RCC 7860 (cell line): Measurements from ENCODE around the gene MAVS.
"Not testable (repeated sequence)": the region's sequence is repeated elsewhere in the genome, so short reads cannot be mapped to it uniquely, and the experiment has no call there.

ENCODE experiments used
- DNase-seq: peaks from one replicate; pipeline ENCODE4 v3.0.0-alpha.2; 2015; ENCODE audit warnings: low spot score
- FAIRE-seq: peaks from 2 replicates; lab custom pipeline; 2012; peaks lifted over from hg19 to GRCh38; lab: Jason Lieb, UNC

Gene MAVS

DNA sequence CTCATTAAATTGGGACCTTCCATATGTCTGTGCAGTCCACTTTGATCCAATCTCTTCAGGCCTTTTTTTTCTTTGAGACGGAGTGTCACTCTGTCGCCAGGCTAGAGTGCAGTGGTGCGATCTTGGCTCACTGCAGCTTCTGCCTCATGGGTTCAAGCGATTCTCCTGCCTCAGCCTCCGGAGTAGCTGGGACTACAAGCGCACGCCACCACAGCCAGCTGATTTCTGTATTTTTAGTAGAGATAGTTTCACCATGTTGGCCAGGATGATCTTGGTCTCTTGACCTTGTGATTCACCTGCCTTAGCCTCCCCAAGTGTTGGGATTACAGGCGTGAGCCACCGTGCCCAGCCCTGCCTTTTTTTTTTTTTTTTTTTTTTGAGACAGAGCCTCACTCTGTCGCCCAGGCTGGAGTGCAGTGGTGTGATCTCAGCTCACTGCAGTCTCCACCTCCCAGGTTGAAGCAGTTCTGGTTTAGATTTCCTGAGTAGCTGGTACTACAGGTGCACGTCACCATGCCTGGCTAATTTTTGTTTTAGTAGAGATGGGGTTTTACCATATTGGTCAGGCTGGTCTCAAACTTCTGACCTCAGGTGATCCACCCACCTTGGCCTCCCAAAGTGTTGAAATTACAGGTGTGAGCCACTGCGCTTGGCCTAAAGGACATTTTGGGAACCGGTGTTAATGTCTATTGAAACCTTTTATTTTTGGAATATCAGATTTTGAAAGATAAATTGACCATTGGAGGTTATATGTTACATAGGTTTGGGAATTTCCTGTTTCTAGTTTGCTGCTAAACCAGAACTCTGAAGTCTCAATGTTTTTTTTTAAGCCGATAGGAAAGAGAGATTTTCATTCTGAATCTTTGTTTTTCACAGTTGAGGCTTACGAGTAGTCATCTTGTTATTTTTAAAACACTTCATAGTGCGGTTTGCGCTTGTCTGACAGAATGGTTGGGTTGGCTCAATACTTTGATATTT is 60.4 kb downstream of the MAVS start:
- not testable (repeated sequence) for FAIRE-seq, DNase-seq

GRCh38 chr20:3908667-3909066 is 62.0 kb downstream of the MAVS start:
- DNase-seq, result no peak
- FAIRE-seq, result no peak

DNA sequence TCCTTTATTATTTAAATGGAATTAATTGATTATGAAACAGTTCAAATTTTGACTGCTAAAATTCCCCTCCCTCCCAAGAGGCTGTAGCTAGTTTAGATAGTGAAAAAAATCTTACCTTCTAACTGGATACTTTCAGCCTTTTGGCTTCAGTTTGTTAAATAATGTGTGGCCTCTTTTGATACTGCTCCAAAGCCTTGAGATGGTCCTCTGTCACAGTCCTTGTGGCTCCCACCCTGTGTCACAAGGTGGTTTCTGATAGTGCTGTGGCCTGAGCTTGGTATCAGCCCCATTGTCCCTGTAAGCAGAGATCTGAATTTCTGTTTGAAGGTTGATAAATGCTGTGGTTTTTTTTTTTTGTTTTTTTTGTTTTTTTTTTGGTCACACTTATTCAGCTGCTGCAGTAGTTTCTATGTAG is 63.3 kb downstream of the MAVS start:
- DNase-seq (no peak), FAIRE-seq (no peak)

- FAIRE-seq (no peak), DNase-seq (no peak)
These were observed 64.2 kb downstream of the MAVS start for GRCh38 chr20:3910853-3911252.

DNA sequence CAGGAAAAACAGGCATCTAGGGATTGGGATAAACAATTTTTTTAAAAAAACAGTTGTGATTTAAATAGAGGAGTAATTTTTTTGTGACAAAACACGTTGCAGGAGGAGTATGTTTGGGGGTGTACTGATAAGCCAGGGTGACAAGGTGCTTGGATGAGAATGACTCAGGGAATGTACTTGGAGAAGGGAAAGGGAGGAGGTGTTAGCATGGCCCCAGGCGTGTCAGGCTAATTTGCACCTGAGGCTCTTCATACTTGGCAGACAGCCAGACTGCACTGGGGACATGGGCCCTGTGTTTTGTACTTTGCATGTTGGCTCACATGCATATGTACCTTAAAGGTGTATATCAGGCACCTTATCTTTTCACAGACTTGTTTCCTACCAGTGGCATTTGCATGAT is 65.3 kb downstream of the MAVS start:
- FAIRE-seq (no peak), DNase-seq (no peak)

GRCh38 chr20:3914446-3914845 is 67.8 kb downstream of the MAVS start:
- no peak for FAIRE-seq

DNA sequence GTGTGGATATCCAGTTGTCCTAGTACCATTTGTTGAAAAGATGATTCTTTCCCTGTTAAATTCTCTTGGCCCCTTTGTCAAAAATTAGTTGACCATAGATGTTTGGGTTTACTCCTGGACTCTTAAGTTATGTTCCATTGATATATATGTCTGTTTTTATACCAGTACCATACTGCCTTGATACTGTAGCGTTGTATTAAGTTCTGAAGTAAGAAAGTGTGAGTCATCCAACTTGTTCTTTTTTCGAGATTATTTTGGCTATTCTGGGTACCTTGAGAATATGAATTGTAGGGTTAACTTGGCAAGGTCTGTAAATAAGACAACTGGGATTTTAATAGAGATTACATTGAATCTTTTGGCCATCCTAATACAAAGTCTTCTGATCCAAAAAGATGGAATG is 69.1 kb downstream of the MAVS start:
- no peak for DNase-seq
- no peak for FAIRE-seq

More at GRCh38 chr20:3914446-3914845, 67.8 kb downstream of the MAVS start:
- DNase-seq, result no peak

DNA sequence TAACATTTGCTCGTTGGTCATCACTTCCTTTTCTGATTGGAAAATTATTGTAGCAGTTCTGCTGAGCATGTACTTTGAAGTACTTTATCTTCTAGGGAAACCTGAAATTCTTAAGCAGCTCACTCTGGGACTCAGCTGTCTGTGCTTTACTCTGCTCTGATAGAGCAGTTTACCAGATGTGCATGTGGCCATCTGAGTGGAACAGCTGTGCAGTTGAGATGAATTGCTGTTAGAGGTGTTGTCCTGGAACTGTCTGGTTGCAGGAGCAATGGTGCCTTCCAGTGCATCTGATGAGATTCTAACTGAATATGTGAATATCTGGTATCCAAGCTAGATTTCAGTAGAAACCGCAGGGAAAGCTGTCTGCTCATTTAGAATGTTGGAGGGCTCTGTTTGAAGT is 69.7 kb downstream of the MAVS start:
- FAIRE-seq, result no peak
- no peak for DNase-seq

- DNase-seq, result no peak
- FAIRE-seq, result no peak
These were observed 72.7 kb downstream of the MAVS start for GRCh38 chr20:3919352-3919751.

DNA sequence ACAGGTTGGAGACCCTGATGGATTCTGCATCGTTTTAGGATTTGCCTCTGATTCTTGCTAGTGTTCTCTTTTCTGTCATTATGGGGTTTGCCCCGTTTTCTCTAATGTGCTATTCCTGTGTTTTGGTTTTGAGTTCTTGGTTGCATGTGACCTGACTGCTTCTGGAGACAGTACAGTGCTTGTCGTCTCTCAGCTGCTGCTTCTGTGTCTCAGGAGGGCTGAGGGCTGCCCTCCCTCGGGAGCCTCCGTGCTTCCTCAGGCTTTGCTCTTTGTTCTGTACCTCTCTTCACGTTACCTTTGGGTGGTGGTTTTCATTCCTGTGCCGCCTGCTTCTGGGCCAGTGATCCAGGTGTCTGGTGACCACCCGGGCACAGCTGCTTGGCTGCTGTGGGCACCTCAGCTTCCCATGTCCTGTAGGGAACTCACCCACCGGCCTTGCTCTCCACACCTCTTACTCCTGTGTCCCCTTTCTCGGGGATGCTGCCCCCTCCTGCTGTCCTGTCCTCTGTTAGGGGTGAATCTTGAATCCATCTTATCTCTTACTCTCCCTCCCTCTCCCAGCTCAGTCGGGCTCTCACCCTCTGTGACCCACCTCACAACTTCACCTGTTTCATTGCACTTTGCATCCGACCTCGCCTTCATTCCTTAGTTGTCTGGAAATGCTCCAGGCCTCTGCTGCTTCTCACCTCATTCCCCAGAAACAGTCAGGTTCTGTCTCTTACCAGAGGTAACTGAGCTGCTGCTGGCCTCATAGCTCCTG is 75.8 kb downstream of the MAVS start:
- DNase-seq (no peak), FAIRE-seq (no peak)

GRCh38 chr20:3922983-3923339 is 76.3 kb downstream of the MAVS start:
- FAIRE-seq (no peak), DNase-seq (no peak)

DNA sequence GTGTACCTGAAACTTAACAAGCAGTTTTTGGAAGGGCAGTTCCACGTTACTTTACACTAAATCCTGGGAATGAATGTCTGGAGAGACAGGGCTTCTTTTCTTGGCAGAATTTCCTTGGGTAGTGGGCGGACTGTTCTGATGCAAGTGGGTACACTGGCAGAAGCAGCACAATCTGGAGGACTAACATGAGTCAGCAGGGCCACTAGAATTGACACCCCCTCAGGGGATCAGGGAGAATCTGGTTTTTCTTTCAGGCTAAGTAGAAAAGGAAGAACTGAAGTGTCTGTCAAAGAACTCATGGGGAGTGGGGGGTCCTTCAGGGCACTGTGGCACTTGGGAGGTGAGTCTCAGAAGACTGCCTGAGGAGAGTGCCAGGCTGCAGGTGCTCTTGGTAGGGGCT is 77.2 kb downstream of the MAVS start:
- DNase-seq (no peak), FAIRE-seq (no peak)

DNA sequence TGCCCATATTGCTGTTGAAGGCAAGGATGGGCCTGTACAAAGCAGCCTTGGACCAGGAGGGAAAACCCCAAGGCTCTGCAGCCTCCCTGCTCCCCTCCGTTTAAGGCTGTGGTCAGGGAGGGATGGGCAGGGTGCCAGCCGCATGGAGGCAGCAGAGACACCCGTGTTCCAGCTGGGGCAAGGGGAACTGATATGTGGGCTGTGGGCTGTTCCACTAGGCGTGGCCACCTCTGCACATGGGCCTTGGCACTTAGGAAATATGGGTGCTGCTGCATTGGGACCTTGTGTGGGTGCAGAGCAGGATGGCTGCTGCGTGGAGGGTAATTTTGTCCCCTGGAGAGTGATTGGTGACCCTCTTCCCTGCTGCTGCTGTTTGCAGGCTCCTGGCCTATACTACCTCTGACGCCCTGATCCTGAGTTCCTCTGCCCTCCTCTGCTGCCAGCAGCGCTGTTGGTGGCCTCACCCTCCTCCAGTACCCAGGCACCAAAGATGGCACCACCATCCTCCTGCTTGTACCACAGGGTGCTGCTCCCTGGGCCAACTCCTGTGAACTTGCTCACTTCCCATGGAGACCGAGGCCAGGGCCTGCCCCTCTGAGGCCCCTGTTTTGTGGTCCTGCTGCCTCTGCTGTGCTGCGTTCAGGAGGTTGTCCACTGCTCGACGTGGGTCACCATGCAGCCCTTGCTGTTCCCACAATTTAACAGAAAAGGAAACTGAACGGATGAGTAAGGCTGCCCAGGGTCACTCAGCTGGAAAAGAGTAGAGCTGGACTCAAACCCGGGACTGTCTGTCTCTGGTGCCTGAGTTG is 77.9 kb downstream of the MAVS start:
- DNase-seq (no peak), FAIRE-seq (no peak)

DNA sequence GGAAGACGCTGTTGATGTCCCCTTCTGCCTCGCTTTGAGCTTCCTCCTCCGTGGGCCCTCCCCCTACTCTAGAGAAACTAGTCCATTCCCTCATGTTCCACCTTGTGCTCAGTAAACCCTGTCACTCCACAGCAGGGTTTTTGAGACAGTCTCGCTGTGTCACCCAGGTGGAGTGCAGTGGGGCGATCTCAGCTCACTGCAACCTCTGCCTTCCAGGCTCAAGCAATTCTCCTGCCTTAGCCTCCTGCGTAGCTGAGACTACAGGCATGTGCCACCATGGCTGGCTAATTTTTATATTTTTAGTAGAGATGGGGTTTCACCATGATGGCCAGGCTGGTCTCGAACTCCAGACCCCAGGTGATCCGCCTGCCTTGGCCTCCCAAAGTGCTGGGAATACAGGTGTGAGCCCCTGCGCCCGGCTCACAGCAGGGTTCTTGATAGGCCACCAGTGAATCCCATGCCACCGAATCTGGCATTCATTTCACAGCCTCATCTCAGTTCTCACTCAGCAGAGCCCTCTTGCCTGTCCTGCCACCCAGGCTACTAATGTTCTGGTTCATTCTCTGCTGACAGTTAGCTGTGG is 78.6 kb downstream of the MAVS start:
- FAIRE-seq (no peak), DNase-seq (no peak)
